ENCODE measurements around the gene ACAA1.

DNA sequence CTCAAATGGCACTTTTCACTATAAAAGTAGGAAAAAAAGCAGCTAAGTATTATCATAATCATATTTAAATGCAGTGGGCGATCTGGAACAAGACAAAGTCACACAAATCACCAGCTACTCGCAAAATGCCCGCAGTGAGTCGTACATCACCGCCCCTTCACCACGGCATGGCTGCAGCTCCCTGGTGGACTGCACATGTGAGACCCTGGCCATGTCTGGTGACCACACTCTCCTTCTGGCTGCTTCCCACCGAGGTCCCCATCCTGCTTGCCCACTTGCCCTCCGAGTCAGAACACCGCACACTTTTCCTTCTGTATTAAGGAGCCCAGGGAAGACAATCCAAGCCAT, 38.6 kb downstream of the ACAA1 start:
- TF ChIP-seq, protein P1, sequence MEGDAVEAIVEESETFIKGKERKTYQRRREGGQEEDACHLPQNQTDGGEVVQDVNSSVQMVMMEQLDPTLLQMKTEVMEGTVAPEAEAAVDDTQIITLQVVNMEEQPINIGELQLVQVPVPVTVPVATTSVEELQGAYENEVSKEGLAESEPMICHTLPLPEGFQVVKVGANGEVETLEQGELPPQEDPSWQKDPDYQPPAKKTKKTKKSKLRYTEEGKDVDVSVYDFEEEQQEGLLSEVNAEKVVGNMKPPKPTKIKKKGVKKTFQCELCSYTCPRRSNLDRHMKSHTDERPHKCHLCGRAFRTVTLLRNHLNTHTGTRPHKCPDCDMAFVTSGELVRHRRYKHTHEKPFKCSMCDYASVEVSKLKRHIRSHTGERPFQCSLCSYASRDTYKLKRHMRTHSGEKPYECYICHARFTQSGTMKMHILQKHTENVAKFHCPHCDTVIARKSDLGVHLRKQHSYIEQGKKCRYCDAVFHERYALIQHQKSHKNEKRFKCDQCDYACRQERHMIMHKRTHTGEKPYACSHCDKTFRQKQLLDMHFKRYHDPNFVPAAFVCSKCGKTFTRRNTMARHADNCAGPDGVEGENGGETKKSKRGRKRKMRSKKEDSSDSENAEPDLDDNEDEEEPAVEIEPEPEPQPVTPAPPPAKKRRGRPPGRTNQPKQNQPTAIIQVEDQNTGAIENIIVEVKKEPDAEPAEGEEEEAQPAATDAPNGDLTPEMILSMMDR (IDR thresholded peaks at IDR 0.05) = no peak
- TF ChIP-seq POLR2AphosphoS5 (IDR thresholded peaks at IDR 0.05; ENCODE audit: low read depth, low read length) (no peak), RAD21 (IDR thresholded peaks at IDR 0.05; ENCODE audit: low read length) (no peak), TEAD4 (IDR thresholded peaks at IDR 0.05; ENCODE audit: borderline replicate concordance, insufficient read depth) (no peak), RFX5 (IDR thresholded peaks at IDR 0.05; ENCODE audit: low read length) (no peak), EP300 (IDR thresholded peaks at IDR 0.05; ENCODE audit: borderline replicate concordance in 1 of 2, low read depth in 1 of 2, low read length in 1 of 2) (no peak), FOXM1 (IDR thresholded peaks at IDR 0.05; ENCODE audit: low read depth) (no peak), CHD2 (IDR thresholded peaks at IDR 0.05; ENCODE audit: low read length, partially characterized antibody) (no peak)
- TF ChIP-seq, protein P2, sequence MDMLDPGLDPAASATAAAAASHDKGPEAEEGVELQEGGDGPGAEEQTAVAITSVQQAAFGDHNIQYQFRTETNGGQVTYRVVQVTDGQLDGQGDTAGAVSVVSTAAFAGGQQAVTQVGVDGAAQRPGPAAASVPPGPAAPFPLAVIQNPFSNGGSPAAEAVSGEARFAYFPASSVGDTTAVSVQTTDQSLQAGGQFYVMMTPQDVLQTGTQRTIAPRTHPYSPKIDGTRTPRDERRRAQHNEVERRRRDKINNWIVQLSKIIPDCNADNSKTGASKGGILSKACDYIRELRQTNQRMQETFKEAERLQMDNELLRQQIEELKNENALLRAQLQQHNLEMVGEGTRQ (IDR thresholded peaks at IDR 0.05; ENCODE audit: borderline replicate concordance, low read depth, low read length) = no peak
- TF ChIP-seq, protein P3, sequence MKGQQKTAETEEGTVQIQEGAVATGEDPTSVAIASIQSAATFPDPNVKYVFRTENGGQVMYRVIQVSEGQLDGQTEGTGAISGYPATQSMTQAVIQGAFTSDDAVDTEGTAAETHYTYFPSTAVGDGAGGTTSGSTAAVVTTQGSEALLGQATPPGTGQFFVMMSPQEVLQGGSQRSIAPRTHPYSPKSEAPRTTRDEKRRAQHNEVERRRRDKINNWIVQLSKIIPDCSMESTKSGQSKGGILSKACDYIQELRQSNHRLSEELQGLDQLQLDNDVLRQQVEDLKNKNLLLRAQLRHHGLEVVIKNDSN (IDR thresholded peaks at IDR 0.05; ENCODE audit: borderline replicate concordance, low read depth) = no peak
